ENCODE measurements around the gene MBNL2. TPM values are rescaled to one million over a fixed set of nuclear protein-coding genes. Genes with fewer than 3 reads are reported as not detected.

Gene MBNL2
- total and polyA plus RNA-seq, 5 donors, result 23.2 to 89.6 (median 75.8) TPM

- 80% methylated on average over 1 of the region's 1 CpG for WGBS
- H3K27me3 ChIP-seq (ENCODE audit: control insufficient read depth, insufficient read depth), result no peaks in the 10 kb centered on the region
- H3K9me3 ChIP-seq (ENCODE audit: control insufficient read depth, low read length), result no peaks in the 10 kb centered on the region
- peaks cover 38% of the 10 kb centered on the region for H3K4me1 ChIP-seq (ENCODE audit: control insufficient read depth, insufficient read depth, low read length)
- ATAC-seq (no peak), DNase-seq (no peak)
- H3K27ac ChIP-seq (ENCODE audit: low read length), result no peak overlapping the region
- intact Hi-C loops (cut with DNase I), result no loop called here
- no peak overlapping the region for H3K4me3 ChIP-seq (ENCODE audit: low read length)
Observed at GRCh38 chr13:97317933-97318332, 95.8 kb downstream of the MBNL2 start.

DNA sequence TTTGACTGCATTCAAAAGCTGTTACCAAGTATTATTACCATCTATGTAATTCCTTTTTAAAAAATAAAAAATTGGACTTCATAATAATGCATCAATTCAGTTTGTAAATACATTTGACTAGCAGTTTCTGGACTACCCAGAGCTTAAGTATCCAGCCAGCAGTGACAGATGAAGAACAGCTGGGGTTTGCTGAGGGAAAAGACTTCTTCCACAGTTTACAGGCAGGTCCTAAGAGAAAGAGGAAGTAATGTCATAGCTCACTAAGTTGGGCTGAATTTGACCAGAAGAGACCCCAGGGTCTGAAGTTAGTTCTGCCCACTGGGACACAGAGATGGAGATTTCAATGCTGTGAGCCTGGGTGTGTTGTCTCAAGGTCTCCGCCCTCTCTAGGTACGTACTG lies 96.4 kb downstream of the MBNL2 start:
- 67% methylated on average over 2 of the region's 2 CpGs for WGBS
- Histone ChIP-seq H3K27me3 (ENCODE audit: control insufficient read depth, insufficient read depth) (no peaks in the 10 kb centered on the region), H3K4me1 (ENCODE audit: control insufficient read depth, insufficient read depth, low read length) (peaks cover 36% of the 10 kb centered on the region), H3K9me3 (ENCODE audit: control insufficient read depth, low read length) (no peaks in the 10 kb centered on the region), H3K4me3 (ENCODE audit: low read length) (no peak overlapping the region), H3K27ac (ENCODE audit: low read length) (peak overlapping the region; percentile 38)
- intact Hi-C loops (cut with DNase I), result no loop called here
- ATAC-seq (no peak), DNase-seq (no peak)

GRCh38 chr13:97319113-97319720 lies 97.1 kb downstream of the MBNL2 start:
- ATAC-seq, result peak; percentile 48 to 79
- Histone ChIP-seq H3K4me3 (ENCODE audit: low read length) (no peak overlapping the region), H3K4me1 (ENCODE audit: control insufficient read depth, insufficient read depth, low read length) (peaks cover 31% of the 10 kb centered on the region), H3K27me3 (ENCODE audit: control insufficient read depth, insufficient read depth) (no peaks in the 10 kb centered on the region), H3K27ac (ENCODE audit: low read length) (peak overlapping the region; percentile 41), H3K9me3 (ENCODE audit: control insufficient read depth, low read length) (no peaks in the 10 kb centered on the region)
- WGBS, result 47% methylated on average over 9 of the region's 9 CpGs
- intact Hi-C loops (cut with DNase I), result no loop called here
- peak; percentile 49 to 70 (median 68) for DNase-seq

DNA sequence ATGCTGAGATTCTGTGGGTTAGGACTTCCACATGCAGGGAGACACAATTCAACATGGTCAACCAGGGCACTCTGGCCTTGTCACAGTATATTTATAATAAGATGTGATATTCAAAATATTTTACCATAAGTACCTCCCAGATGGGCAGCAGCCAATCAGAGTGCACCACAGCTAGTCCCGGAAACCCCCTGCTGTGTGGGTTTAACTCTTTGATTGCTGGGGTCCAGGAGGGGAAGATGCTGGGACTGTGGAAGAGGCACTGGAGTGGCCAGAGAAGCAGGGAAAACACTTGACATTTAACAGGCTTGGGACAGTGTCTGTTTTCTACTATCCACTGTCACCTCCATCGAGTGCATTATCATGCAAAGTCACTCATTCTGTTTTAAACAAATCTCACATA lies 99.0 kb downstream of the MBNL2 start:
- Histone ChIP-seq H3K4me1 (ENCODE audit: control insufficient read depth, insufficient read depth, low read length) (peaks cover 27% of the 10 kb centered on the region), H3K9me3 (ENCODE audit: control insufficient read depth, low read length) (no peaks in the 10 kb centered on the region), H3K27ac (ENCODE audit: low read length) (peak overlapping the region; percentile 8), H3K27me3 (ENCODE audit: control insufficient read depth, insufficient read depth) (no peaks in the 10 kb centered on the region), H3K4me3 (ENCODE audit: low read length) (no peak overlapping the region)
- WGBS, result 23% methylated on average over 2 of the region's 2 CpGs
- intact Hi-C loops (cut with DNase I), result no loop called here
- no peak for ATAC-seq
- no peak for DNase-seq

GRCh38 chr13:97321616-97322321 lies 99.6 kb downstream of the MBNL2 start:
- H3K9me3 ChIP-seq (ENCODE audit: control insufficient read depth, low read length), result no peaks in the 10 kb centered on the region
- WGBS, result 54% methylated on average over 7 of the region's 7 CpGs
- no peak overlapping the region for H3K4me3 ChIP-seq (ENCODE audit: low read length)
- H3K4me1 ChIP-seq (ENCODE audit: control insufficient read depth, insufficient read depth, low read length), result peaks cover 21% of the 10 kb centered on the region
- DNase-seq, result no peak
- peak; percentile 37 to 53 for ATAC-seq
- intact Hi-C loops (cut with DNase I), result no loop called here
- H3K27me3 ChIP-seq (ENCODE audit: control insufficient read depth, insufficient read depth), result no peaks in the 10 kb centered on the region
- H3K27ac ChIP-seq (ENCODE audit: low read length), result no peak overlapping the region

GRCh38 chr13:97322740-97323342 lies 100.7 kb downstream of the MBNL2 start:
- H3K4me1 ChIP-seq (ENCODE audit: control insufficient read depth, insufficient read depth, low read length), result peaks cover 18% of the 10 kb centered on the region
- intact Hi-C loops (cut with DNase I), result no loop called here
- no peaks in the 10 kb centered on the region for H3K9me3 ChIP-seq (ENCODE audit: control insufficient read depth, low read length)
- DNase-seq (peak in 1 of 3 donors; percentile 13), ATAC-seq (no peak)
- no peak overlapping the region for H3K4me3 ChIP-seq (ENCODE audit: low read length)
- 86% methylated on average over 3 of the region's 3 CpGs for WGBS
- H3K27me3 ChIP-seq (ENCODE audit: control insufficient read depth, insufficient read depth), result no peaks in the 10 kb centered on the region
- H3K27ac ChIP-seq (ENCODE audit: low read length), result no peak overlapping the region

DNA sequence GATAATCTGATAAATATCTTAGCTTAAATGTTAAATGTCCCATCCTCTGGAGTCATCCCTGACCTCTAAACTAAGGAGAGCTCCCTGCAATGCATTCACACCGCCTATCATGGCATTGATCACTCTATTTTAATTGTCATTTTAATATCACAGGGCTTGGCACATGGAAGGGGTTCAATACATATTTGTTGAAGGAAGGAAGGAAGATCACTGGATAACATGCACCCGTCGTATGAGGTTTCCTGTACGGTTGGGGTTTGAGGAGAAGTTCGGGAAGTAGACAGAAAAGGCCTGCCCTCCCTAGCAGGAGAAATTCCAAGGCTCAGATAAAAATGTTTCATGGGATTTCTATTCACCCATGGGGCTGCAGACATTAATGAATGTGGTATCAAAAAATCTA lies 102.0 kb downstream of the MBNL2 start:
- 65% methylated on average over 5 of the region's 5 CpGs for WGBS
- H3K27ac ChIP-seq (ENCODE audit: low read length), result no peak overlapping the region
- H3K9me3 ChIP-seq (ENCODE audit: control insufficient read depth, low read length), result no peaks in the 10 kb centered on the region
- intact Hi-C loops (cut with DNase I), result no loop called here
- ATAC-seq, result no peak
- peaks cover 20% of the 10 kb centered on the region for H3K4me1 ChIP-seq (ENCODE audit: control insufficient read depth, insufficient read depth, low read length)
- no peaks in the 10 kb centered on the region for H3K27me3 ChIP-seq (ENCODE audit: control insufficient read depth, insufficient read depth)
- no peak for DNase-seq
- no peak overlapping the region for H3K4me3 ChIP-seq (ENCODE audit: low read length)

DNA sequence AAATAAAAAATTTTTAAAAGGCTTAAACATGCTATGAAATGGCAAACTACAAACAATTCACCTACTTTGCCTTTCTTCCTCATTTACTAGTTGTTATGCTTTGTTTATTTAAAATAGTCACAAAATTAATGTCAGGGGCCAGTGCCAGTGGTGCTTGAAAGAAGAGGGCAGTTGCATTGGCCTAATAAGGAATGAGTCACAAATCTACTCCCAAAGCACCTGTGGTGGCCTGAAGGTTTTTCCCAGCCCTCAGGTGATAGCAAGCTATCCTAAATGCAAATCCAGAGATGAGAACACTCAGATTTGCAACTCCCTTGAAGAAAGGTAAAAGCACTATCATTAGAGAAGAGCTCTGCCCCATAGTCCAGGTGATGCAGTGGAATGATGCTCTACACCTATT lies 103.6 kb downstream of the MBNL2 start:
- intact Hi-C loops (cut with DNase I), result no loop called here
- no peak overlapping the region for H3K27ac ChIP-seq (ENCODE audit: low read length)

DNA sequence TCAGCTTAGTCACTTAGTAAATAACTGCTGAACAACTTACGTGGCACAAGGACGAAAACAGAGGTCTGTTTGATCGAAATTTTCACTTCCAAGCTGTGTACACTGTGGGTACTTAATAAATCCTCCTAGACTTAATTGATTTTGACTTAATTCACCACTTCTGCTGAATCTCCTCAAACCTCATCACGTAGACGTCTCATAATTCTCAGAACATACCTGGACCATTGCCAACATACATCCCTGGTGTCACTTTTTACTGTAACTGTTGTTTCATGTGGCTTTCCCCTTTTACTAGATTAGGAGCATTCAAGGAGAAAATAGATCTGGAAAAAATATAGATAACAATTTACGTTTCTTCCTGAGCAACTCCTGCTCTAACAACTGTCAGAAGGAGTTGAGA lies 105.0 kb downstream of the MBNL2 start:
- H3K27ac ChIP-seq (ENCODE audit: low read length), result no peak overlapping the region
- intact Hi-C loops (cut with DNase I), result no loop called here

More for the DNA sequence above, 103.6 kb downstream of the MBNL2 start:
- Histone ChIP-seq H3K27me3 (ENCODE audit: control insufficient read depth, insufficient read depth) (no peaks in the 10 kb centered on the region), H3K9me3 (ENCODE audit: control insufficient read depth, low read length) (no peaks in the 10 kb centered on the region), H3K4me3 (ENCODE audit: low read length) (no peak overlapping the region), H3K4me1 (ENCODE audit: control insufficient read depth, insufficient read depth, low read length) (peaks cover 23% of the 10 kb centered on the region)
- DNase-seq (no peak), ATAC-seq (no peak)

GRCh38 chr13:97327506-97328221 lies 105.5 kb downstream of the MBNL2 start:
- Histone ChIP-seq H3K9me3 (ENCODE audit: control insufficient read depth, low read length) (no peaks in the 10 kb centered on the region), H3K4me1 (ENCODE audit: control insufficient read depth, insufficient read depth, low read length) (peaks cover 17% of the 10 kb centered on the region), H3K27ac (ENCODE audit: low read length) (no peak overlapping the region), H3K27me3 (ENCODE audit: control insufficient read depth, insufficient read depth) (no peaks in the 10 kb centered on the region), H3K4me3 (ENCODE audit: low read length) (no peak overlapping the region)
- 48% methylated on average over 4 of the region's 4 CpGs for WGBS
- DNase-seq (no peak), ATAC-seq (no peak)
- intact Hi-C loops (cut with DNase I), result no loop called here

More for the DNA sequence above, 105.0 kb downstream of the MBNL2 start:
- Histone ChIP-seq H3K9me3 (ENCODE audit: control insufficient read depth, low read length) (no peaks in the 10 kb centered on the region), H3K27me3 (ENCODE audit: control insufficient read depth, insufficient read depth) (no peaks in the 10 kb centered on the region), H3K4me1 (ENCODE audit: control insufficient read depth, insufficient read depth, low read length) (peaks cover 16% of the 10 kb centered on the region), H3K4me3 (ENCODE audit: low read length) (no peak overlapping the region)
- ATAC-seq (no peak), DNase-seq (no peak)
- WGBS, result 80% methylated on average over 6 of the region's 6 CpGs

Measured in right cardiac atrium (tissue), 5 donors.